ENCODE measurements around the gene USPL1. TPM values are rescaled to one million over a fixed set of nuclear protein-coding genes. Genes with fewer than 3 reads are reported as not detected.
A peak's percentile ranks its signal among the peaks of the same experiment; 100 is the strongest.

USPL1 gene
- total RNA-seq, 2 donors from 2014 or later: 20.1 to 24.4 TPM

DNA sequence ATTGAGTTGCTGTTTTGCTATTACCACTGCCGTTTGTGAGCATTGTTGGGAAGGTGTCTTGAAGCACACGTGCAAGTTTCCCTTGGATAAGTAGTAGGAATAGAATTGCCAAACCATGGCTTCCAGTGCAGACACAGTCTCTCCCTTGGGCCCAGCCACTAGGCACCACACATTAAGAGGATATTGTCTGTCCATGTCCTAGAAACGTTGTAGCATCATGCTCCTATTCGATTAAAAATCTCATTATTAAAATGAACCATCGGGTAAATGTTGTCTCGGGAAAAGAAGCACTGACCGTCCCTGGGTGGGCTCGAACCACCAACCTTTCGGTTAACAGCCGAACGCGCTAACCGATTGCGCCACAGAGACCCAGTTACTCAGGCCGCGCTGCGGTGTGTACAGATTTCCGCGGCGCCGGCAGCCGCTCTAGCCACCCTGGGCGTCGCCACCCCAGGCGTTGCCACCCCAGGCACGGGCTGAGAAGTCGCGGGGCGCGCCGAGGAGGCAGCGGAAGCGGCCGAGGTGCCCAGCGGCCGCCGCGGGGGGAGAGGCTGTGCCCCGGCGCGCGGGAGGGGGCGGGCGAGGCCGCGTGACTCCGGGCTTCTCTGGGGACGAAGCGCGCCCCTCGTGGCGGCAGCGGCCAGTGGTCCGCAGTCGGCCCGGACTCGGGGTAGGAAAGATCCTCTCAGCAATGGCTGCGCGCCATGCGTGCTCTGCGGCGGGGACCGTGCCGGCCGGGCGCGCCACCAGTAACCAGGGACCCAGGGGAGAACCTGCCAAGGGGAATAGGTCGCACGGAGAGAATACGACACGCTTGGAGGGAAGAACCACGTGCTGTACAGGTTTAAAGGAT is 56.2 kb downstream of the USPL1 start:
- Histone ChIP-seq H3K27me3 (replicated peaks; ENCODE audit: insufficient read depth) (no peaks in the 10 kb centered on the region), H3K9me3 (no peaks in the 10 kb centered on the region), H3K4me3 (peak overlapping the region; percentile 40 to 45), H3K4me1 (replicated peaks) (no peaks in the 10 kb centered on the region), H3K27ac (peak overlapping the region; percentile 76 to 77), H3K36me3 (no peaks in the 10 kb centered on the region)
- intact Hi-C loops (cut with DNase I): loop anchor here (10.0 kb wide), 2 partner anchors 371 to 539 kb away; no protein-coding TSS in a partner anchor
- WGBS: 1% methylated on average over 72 of the region's 72 CpGs
- DNase-seq (ENCODE audit: low spot score): peak; percentile 84
- TF ChIP-seq POLR2AphosphoS5 (IDR thresholded peaks at IDR 0.05) (peak; percentile 43), POLR2A (IDR thresholded peaks at IDR 0.05) (peak; percentile 24)
- TF ChIP-seq, protein P1, sequence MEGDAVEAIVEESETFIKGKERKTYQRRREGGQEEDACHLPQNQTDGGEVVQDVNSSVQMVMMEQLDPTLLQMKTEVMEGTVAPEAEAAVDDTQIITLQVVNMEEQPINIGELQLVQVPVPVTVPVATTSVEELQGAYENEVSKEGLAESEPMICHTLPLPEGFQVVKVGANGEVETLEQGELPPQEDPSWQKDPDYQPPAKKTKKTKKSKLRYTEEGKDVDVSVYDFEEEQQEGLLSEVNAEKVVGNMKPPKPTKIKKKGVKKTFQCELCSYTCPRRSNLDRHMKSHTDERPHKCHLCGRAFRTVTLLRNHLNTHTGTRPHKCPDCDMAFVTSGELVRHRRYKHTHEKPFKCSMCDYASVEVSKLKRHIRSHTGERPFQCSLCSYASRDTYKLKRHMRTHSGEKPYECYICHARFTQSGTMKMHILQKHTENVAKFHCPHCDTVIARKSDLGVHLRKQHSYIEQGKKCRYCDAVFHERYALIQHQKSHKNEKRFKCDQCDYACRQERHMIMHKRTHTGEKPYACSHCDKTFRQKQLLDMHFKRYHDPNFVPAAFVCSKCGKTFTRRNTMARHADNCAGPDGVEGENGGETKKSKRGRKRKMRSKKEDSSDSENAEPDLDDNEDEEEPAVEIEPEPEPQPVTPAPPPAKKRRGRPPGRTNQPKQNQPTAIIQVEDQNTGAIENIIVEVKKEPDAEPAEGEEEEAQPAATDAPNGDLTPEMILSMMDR (IDR thresholded peaks at IDR 0.05): peak; percentile 45 to 82 (median 62)

DNA sequence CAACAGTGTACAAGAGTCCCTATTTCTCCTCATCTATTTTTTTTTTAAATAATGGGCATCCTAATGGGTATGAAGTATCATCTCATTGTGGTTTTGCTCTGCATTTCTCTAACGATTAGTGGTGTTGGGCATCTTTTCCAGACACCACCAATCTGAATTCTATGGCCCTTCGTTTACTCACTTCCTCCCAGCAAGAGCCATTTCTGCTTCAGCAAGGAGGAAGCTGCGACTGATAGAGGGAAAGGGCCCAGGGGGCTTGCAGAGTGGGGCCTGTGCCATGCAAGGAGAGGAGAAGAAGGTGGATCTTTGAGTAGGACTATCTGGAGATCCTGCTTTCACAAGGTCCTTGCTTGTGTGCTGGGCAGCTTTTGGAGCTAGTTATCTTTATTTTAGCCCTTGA is 58.0 kb downstream of the USPL1 start:
- Histone ChIP-seq H3K27me3 (replicated peaks; ENCODE audit: insufficient read depth) (no peaks in the 10 kb centered on the region), H3K9me3 (no peaks in the 10 kb centered on the region), H3K36me3 (no peaks in the 10 kb centered on the region), H3K4me1 (replicated peaks) (no peaks in the 10 kb centered on the region), H3K4me3 (no peak overlapping the region), H3K27ac (no peak overlapping the region)
- DNase-seq (ENCODE audit: low spot score): no peak
- TF ChIP-seq POLR2AphosphoS5 (IDR thresholded peaks at IDR 0.05) (no peak), POLR2A (IDR thresholded peaks at IDR 0.05) (no peak)
- TF ChIP-seq, protein P1 (IDR thresholded peaks at IDR 0.05): no peak
- intact Hi-C loops (cut with DNase I): loop anchor here (10.0 kb wide), 2 partner anchors 369 to 541 kb away; no protein-coding TSS in a partner anchor
- 68% methylated on average over 3 of the region's 3 CpGs for WGBS

DNA sequence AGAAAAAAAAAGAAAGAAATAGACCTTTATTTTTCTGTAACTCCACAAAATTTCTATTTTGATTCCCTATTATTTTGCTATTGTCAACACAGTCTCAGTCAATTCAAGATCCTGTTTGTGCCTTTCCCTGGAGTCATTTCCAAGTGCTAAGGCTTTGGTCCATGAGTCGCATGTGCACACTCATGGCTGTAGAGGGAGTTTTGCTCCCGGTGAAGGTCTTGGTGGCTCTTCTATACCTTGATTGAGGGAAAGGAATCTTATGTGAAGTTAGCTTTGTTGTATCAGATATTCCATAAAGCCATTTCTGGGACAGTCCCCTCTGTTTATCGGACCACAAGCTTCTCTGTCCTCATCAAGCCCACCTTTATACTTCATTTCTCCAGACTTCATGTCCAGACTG is 59.0 kb downstream of the USPL1 start:
- no peaks in the 10 kb centered on the region for H3K4me1 ChIP-seq (replicated peaks)
- 85% methylated on average over 3 of the region's 3 CpGs for WGBS
- DNase-seq (ENCODE audit: low spot score): no peak
- TF ChIP-seq POLR2A (IDR thresholded peaks at IDR 0.05): no peak
- TF ChIP-seq POLR2AphosphoS5 (IDR thresholded peaks at IDR 0.05): no peak
- TF ChIP-seq, protein P1 (IDR thresholded peaks at IDR 0.05): peak in 1 of 4 experiments; percentile 17
- H3K4me3 ChIP-seq: no peak overlapping the region
- H3K36me3 ChIP-seq: no peaks in the 10 kb centered on the region
- intact Hi-C loops (cut with DNase I): loop anchor here (10.0 kb wide), 2 partner anchors 368 to 542 kb away; no protein-coding TSS in a partner anchor
- H3K27ac ChIP-seq: no peak overlapping the region
- H3K9me3 ChIP-seq: no peaks in the 10 kb centered on the region
- H3K27me3 ChIP-seq (replicated peaks; ENCODE audit: insufficient read depth): no peaks in the 10 kb centered on the region

DNA sequence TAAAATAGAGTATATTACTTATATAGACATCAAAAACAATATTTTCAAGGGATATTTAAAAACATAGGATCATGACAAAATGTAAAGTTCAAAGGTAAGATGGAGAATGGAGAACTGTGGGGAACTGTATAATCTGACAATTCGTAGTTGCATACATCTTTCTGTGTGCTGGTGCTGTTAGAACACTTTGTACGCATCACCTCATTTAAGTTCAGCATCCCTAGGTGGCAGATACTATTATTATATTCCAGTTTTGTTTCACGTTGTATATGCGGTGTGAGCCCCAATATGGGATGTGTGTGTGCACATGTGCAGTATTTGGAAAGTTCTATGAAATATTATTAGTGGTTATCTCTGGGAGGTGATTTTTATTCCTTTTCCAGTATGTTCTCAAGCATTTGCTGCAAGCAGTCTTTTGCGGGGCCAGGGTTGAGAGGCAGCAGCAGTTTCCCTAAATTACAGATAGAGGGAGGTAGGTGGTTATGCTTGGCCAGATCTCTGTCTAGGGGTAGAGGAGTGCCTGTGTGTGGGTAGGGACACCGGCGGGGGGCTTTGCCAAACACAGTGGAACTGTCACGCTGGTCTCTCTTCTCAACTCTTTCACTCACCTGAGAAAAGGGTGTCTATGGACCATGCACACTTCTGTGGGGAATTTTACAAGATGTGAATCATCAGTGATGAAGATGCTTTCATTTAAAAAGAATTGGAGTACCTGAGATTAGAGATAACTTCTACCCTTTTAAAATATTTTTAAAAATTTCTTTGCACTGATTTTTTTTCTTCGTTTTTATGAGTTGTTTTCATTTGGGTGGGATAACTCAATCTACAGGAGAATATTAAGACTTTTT is 62.0 kb downstream of the USPL1 start:
- DNase-seq (ENCODE audit: low spot score): no peak
- no peaks in the 10 kb centered on the region for H3K36me3 ChIP-seq
- no peaks in the 10 kb centered on the region for H3K9me3 ChIP-seq
- H3K27ac ChIP-seq: no peak overlapping the region
- no peaks in the 10 kb centered on the region for H3K27me3 ChIP-seq (replicated peaks; ENCODE audit: insufficient read depth)
- no peak overlapping the region for H3K4me3 ChIP-seq
- intact Hi-C loops (cut with DNase I): loop anchor here (5.0 to 10.0 kb wide), 5 partner anchors 63 to 545 kb away; no protein-coding TSS in a partner anchor
- TF ChIP-seq POLR2A (IDR thresholded peaks at IDR 0.05): no peak
- TF ChIP-seq, protein P1 (IDR thresholded peaks at IDR 0.05): peak in 3 of 4 experiments; percentile 9 to 57 (median 52)
- 46% methylated on average over 9 of the region's 9 CpGs for WGBS
- no peaks in the 10 kb centered on the region for H3K4me1 ChIP-seq (replicated peaks)
